NCI-H128 (cell line): ENCODE results near the gene RNF208.
A peak's percentile ranks its signal among the peaks of the same experiment; 100 is the strongest.
"Not testable (repeated sequence)": the region's sequence is repeated elsewhere in the genome, so short reads cannot be mapped to it uniquely, and the experiment has no call there.

ENCODE experiments used
- DNase-seq: peaks from one replicate; lab custom pipeline; 2025; ENCODE audit not compliant: unreplicated experiment; lab: John Stamatoyannopoulos, UW

Gene RNF208, protein sequence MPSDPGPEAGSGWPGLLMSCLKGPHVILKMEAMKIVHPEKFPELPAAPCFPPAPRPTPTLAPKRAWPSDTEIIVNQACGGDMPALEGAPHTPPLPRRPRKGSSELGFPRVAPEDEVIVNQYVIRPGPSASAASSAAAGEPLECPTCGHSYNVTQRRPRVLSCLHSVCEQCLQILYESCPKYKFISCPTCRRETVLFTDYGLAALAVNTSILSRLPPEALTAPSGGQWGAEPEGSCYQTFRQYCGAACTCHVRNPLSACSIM

DNA sequence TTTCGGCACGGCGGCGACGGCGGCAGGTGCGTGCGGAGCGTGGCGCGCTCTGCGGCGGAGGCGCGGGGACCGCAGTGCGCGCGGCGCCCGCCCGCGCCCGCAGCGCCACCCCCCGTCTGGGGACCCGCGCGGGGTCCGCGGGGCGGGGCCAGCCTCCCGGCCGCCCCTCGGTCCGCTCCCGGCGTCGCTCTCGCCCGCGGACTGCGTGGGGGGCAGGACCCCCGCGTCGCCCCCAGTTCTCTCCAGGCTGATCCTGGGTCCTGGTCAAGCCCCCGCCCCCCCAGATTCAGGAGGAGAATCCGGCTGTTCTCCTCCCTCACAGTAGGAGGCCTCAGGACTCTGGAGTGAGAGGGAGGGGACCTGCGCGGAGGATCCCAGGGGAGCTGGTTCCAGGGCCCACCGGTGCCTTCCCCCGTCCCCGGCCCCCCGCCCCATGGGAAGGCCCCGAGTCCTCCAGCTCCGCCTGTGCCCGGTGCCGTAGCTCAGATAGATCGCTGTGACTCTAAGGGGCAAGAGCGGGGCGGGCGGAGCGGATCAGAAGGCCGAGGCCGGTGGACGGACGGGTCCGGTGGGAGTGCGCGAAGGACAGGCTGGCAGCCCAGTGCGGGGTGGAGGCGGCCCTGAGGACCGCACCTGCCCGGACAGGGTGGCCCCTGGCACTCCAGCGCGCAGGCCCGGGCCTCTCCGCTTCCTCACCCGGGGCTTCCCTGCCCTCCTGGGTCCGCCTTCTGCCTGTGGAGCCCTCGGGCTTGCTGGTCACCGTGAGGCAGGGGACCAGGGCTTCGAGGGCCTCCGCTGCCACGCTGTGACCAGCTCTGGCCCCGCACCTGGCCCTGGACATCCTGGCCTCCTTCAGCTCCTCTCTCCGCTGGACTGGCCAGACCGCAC lies at the start of gene RNF208:
Gene RNF208, minus strand, starts transcription at position 51 of the 888 bp plus-strand sequence. CDS start 1,028 bp downstream, outside the sequence.
- DNase-seq = no peak

DNA sequence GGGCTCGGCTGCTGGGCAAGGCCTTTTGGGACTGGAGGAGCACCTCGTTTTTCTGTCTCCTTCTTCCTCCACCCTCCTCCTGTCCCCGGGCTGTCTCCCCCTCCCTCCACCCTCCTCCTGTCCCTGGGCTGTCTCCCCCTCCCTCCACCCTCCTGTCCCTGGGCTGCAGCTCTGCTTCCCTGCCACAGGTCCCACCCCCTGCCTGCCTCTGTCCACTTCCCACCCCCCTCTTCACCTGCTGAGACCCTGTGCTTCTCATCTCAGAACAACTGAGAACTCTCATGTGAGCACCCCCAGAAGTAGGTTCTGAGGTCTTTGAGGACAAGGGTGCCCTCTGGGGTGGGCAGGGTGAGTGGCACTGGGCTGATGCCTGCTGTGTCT lies 49.6 kb upstream of the RNF208 start:
- DNase-seq = no peak

DNA sequence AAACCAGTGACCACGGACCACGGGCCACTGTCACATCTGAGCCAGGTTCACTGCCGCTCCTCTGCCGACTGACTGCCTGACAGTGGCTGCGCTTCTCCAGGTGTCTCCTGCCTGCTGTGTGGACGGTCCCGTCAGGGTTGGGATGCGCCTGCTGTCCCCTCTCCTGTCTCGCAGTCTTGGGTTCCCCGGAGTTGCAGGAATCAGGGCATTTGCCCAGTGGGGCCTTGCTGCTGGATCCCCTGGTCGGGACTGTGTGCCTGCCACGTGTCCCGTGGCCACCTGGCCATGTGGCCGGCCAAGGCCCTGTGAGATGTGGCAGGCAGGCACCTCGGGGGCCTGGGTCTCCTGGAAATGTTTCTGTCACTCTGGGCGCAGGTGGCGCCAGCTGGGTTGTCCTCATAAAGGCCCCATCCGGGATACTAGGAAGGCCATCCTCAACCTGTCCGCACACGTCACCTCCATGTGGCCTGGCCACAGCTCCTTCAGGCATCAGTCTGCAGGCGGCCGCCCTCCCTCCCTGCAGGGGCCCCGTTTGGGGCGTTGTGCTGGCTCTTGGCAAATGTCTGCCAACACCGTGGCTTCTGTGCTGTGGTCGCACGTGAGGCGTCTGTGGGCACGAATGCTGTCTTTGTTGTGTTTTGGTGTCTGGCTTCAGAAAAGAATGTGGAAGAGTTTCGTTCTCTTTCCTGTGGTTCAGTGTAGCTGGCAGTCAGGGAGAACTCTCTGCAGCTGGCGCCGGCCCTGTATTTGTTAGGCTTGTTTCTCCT lies 49.1 kb upstream of the RNF208 start:
- DNase-seq = no peak

DNA sequence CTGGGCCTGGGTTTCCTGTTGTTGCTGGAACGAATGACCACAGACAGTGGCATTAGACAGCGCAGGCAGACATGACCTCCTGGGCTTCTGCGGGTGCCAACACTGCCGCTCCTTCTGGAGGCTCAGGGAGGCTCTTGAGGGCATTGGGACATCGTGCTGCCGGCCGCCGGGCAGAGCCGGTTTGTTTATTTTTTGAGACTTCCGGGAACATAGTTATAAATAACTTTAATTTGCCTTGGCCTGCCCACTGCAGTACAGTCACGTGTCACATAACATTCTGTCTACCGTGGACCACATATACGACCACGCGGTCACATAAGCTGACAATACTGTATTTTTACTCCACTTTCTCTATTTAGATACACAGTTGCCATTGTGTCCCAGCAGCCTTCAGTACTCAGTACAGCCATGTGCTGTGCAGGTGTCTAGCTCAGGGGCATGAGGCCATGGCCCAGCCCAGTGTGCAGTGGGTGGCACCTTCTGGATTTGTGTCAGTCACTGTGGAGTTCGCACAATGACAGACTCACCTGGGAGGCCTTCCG lies 47.3 kb upstream of the RNF208 start:
- DNase-seq = no peak

DNA sequence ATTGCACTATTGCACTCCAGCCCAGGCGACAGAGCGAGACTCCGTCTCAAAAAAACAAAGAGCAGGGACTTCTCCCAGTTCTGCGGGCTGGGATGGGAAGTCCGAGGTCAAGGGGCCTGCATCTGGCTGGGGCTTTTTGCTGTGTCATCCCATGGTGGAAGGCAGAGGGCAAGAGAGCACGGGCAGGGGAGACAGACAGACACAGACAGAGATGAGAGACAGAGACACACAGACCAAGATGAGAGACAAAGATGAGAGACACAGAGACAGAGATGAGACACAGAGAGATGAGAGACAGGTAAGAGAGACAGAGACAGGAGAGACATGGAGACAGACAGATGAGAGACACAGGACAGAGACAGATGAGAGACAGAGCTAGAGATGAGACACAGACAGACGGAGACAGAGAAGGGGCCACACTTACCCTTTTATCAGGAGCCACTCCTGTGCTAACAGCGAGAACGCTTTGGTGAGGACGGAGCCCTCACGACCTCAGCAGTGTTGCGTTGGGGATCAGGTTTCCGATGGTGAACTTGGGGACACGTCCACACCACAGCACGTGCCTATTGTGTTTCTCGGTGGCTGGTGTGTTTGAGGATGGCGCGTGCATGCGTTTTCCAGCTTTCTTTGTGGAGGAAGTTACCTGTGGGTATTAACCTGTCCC lies 46.6 kb upstream of the RNF208 start:
- no peak for DNase-seq

DNA sequence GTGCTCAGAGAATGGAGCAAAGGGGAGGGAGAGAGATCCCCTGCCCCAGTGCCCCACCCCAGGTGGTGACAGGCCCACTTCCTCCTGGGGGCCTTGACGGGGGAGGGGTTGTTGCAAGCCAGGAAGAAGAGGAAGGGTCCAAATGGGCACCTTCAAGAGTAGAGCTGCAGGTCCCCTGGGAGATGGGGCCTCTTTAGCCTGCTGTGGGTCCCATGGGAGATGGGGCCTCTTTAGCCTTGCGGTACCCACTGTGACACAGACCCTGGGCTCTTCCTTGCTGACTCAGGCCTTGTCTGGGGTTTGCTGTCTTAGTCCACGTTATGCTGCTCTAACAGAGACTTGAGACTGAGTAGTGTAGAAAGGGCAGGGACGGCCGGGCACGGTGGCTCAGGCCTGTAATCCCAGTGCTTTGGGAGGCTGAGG lies 45.9 kb upstream of the RNF208 start:
- DNase-seq = no peak

DNA sequence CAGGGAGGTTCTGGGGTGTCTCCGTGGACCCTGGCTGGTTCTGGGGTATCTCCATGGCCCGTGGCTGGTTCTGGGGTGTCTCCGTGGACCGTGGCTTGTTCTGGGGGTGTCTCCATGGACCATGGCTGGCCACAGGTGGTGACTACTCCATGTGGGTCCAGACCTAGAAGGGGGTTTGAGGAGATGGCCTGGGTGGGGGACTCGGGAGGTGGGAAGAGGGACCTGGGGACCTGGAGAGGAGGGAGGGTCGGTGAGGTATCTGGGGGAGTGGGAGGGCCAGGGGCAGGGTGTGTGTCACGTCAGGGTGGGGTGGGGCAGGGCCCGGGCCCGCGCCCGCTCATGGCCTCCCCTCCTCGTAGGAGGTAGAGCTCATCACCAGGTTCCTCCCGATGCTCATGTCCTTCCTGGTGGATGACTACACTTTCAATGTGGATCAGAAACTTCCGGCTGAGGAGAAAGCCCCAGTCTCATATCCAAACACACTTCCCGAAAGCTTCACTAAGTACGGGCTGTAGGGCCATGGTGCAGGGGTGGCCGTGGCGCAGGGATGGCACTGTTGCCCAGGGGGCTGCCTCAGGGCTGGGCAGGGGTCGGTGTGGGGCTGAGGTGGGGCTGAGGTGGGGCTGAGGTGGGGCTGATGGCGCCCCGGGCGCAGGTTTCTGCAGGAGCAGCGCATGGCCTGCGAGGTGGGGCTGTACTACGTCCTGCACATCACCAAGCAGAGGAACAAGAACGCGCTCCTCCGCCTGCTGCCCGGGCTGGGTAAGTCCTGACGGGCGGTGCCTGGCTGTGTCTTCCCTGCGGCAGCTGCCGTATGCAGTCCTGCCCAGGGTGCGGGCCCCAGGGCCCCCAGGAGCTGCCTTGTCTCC lies 44.8 kb upstream of the RNF208 start:
- no peak for DNase-seq

DNA sequence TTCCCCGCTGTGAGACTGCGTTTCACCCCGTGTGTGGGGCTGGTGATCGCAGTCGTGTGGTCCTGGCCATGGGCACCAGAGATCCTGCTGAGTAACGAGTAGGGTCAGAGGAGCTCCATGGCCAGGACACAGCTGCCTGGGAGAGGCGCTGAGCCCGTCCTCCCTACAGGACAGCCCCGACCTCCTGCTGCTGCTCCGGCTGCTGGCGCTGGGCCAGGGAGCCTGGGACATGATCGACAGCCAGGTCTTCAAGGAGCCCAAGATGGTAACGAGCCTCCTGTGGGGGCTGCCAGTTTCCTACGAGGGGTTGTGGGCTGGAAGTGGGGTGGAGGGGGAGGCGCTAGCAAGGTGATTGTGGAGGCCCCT lies 44.1 kb upstream of the RNF208 start:
- DNase-seq = no peak

DNA sequence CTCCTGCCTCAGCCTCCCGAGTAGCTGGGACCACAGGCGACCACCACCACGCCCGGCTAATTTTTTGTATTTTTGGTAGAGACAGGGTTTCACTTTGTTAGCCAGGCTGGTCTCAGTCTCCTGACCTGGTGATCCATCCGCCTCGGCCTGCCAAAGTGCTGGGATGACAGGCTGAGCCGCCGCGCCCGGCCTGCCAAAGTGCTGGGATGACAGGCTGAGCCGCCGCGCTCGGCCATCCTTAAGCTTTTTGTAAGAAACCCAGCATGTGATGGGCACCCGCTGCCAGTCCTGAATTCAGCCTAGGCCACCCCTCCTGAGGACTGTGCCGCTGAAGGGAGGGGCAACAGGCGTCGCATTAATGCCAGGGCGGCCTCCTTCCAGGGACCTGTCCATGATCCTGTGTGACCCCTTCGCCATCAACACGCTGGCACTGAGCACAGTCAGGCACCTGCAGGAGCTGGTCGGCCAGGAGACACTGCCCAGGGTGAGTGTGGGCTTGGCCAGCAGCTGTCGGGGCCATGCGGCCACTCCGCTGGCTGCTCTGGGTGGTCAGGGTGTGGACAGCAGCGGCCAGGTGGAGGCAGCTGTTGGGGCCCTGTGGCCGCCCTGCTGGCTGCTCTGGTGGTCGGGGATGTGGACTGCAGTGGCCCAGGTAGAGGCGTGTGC lies 43.6 kb upstream of the RNF208 start:
- DNase-seq = no peak

DNA sequence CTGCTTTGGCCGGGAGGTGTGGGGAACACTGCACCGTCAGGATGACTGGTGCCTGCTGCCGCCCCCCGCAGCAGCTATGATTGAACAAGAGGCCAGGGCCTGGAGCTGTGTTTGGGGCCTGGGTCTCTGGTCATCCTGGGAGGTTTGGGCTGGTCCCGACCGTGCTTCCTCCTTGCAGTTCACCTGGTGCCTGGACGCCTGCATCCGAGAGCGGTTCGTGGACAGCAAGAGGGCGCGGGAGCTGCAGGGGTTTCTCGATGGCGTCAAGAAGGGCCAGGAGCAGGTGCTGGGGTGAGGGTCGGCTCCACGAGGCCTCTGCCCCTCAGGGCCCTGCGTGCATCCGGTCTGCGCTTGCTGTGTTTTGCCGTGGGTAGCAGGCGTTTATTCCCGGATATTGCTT lies 42.0 kb upstream of the RNF208 start:
- DNase-seq = no peak

DNA sequence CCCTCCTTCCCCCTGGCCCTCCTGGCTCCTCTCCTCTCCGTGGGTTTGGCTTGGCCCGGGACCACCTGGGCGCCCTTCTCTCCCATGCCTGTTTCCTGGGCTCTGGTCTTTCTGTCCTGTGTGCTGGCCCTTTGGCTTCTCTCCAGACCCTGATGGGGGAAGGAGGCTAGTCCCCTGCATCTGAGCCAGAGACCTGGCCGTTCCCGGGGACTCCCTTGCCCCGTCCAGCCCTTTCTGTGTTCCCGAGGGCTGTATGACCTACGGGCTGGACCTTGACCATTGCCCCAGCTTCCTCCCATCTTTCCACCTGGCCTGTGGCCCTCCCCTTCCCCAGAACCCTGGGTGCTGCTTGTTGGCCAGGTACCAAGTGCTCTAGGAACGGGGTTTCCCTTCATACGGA lies 41.5 kb upstream of the RNF208 start:
- no peak for DNase-seq

DNA sequence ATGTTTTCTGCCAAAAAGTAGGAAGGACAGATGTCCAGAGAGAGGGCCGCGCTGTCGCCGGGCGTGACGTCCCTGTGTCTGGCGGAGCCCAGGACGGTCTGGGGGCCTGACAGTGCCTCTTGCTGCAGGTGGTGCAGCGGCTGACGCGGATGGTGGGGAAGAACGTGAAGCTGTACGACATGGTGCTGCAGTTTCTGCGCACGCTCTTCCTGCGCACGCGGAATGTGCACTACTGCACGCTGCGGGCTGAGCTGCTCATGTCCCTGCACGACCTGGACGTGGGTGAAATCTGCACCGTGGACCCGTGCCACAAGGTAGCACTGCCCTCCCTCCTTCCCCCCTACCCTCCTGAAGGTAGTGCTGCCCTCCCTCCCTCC lies 40.9 kb upstream of the RNF208 start:
- DNase-seq = no peak

DNA sequence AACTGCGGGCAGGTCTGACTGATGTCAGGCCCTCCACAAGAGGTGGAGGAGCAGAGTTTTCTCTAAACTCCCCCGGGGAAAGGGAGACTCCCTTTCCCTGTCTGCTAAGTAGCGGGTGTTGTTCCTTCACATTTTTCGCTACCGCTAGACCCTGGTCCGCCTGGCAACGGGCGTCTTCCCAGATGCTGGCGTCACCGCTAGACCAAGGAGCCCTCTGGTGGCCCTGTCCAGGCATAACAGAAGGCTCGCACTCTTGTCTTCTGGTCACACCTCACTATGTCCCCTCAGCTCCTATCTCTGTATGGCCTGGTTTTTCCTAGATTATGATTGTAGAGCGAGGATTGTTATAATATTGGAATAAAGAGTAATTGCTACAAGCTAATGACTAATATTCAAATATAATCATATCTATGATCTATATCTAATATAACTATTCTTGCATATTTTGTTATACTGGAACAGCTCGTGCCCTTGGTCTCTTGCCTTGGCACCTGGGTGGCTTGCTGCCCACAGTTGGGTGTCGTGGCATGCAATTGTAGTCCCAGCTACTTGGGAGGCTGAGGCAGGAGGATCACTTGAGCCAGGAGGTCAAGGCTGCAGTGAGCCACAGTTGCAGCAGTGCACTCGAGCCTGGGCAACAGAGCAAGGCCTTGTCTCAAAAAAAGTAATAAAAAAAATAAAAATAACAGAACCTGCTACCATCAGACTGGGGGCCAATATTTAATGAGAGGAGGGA lies 40.3 kb upstream of the RNF208 start:
- not testable (repeated sequence) for DNase-seq

DNA sequence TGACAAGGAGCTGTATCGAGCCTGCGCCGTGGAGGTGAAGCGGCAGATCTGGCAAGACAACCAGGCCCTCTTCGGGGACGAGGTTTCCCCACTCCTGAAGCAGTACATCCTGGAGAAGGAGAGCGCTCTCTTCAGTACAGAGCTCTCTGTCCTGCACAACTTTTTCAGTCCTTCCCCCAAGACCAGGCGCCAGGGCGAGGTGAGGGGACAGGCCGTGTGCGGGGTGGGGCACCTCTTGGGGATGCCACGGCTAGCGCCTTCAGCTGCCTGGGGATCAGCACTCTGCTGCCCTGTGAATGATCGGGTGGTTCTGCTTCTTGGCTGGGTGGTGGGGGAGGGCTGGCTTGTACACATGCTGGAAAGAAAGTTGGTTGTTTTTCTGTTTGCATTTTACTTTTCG lies 34.8 kb upstream of the RNF208 start:
- DNase-seq = no peak

DNA sequence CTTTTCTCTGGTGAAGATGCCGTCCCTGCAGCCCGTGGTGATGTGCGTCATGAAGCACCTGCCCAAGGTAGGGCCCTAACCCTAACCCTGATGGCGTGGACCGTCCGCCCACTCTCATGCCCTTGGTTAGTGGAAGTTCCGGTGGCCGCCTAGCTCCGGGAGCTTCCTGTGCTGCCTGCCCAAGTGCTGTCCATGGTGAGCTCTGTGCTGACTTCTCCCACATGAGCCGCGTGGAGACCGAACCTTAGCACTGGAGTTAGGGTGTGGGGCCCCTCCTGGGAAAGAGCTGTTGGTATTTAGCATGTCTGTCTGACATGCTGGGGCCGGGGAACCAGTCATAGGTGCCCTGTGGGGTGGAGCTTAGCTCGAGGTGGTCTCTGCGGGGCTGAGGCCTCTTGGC lies 34.3 kb upstream of the RNF208 start:
- DNase-seq = no peak

DNA sequence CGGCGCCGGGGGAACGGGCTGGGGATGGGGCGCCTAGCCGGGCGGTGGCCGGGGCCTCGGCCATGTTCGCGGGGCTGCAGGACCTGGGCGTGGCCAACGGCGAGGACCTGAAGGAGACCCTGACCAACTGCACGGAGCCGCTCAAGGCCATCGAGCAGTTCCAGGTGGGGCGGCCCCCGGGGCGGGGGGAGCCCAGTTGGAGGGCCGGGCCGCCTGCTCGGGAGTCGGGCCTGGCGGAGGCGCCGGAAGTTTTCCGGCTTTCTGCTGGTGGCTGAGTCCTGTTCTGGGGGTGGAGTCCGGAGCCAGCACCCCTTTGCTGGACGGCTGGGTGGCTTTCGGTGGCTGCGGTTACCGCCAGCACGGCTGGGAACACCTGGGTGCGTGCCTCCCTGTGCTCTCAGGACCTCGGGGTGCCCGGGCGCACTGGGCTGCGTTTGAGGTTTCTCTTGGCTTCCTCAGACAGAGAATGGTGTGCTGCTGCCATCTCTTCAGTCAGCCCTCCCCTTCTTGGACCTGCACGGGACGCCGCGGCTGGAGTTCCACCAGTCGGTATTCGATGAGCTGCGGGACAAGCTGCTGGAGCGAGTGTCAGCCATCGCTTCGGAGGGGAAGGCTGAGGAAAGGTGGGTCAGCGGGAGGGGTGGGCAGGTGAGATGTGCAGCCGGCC lies 33.5 kb upstream of the RNF208 start:
- no peak for DNase-seq

DNA sequence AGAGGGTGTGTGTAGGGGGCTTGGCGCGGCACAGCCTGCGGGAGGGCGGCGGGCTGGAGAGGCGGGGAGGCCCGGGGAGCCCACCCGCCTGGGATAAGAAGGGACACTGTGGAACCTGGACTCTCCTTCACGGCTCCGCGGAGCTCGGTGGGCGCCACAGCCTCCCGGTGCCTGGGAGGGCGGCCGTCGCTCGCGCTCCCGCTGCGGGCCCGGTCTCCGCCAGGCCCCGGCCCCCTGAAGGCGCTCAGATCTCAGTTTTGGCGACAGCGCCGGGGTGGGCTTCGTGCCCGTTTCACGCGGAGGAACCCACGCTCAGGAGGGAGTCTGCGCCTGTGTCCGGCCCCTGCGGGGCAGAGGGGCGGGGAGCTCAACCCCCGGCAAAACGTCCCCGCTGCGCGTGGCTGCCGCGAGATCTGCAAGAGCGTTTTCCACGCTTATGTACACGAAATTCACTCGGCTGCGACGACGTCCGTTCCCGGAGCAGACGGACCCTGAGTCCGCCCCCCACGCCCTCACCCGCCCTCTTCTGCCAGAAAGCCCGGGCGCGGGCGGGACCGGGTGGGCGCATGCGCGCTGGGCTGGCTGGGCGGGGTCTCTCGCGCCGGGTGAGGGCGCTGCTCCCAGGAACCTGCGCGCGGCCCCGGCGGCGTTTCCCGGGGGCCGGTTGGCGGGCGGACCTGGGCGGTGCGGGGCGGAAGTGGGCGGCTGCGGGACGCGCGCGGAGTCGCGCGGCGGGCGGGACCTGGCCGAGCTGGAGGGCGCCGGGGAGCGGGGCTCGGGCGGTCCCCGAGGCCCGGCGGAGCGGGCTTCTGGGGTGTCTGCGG lies 32.8 kb upstream of the RNF208 start, which contains the start of gene NELFB:
Gene NELFB, plus strand, starts transcription at position 704 of the 824 bp plus-strand sequence.
- DNase-seq = peak; percentile 85
